Activated T-cell treated with anti-CD3 and anti-CD28 coated beads, Interleukin-2, amount 50 U/mL, for 24 hours (primary cell): ENCODE results near the gene STRIP1.
"Not testable (repeated sequence)": the region's sequence is repeated elsewhere in the genome, so short reads cannot be mapped to it uniquely, and the experiment has no call there.

Experiments used
- DNase-seq: peaks from one replicate; pipeline ENCODE4 v3.0.0-alpha.2; 2020
- H3K27ac Mint-ChIP-seq: 2 replicates; pipeline ENCODE4 v1.8.0; 2020; ENCODE audit warnings: mild to moderate bottlenecking, mixed read lengths
- H3K27me3 Mint-ChIP-seq: 2 replicates; pipeline ENCODE4 v1.8.0; 2020; ENCODE audit warnings: mixed read lengths
- H3K36me3 Mint-ChIP-seq: 2 replicates; pipeline ENCODE4 v1.8.0; 2020; ENCODE audit warnings: low read depth, mixed read lengths
- H3K4me1 Mint-ChIP-seq: 2 replicates; pipeline ENCODE4 v1.8.0; 2020; ENCODE audit warnings: low read depth, mixed read lengths
- H3K4me3 Mint-ChIP-seq: 2 replicates; pipeline ENCODE4 v1.8.0; 2020; ENCODE audit warnings: mild to moderate bottlenecking, moderate library complexity, mixed read lengths
- H3K9me3 Mint-ChIP-seq: 2 replicates; pipeline ENCODE4 v1.8.0; 2020; ENCODE audit warnings: mixed read lengths

The STRIP1 gene

GRCh38 chr1:110063781-110064180 lies 29.4 kb downstream of the STRIP1 start:
- H3K36me3 Mint-ChIP-seq, result peaks cover 26% of the 10 kb centered on the region
- peaks cover 9% of the 10 kb centered on the region for H3K4me1 Mint-ChIP-seq
- H3K27ac Mint-ChIP-seq, result no peak overlapping the region
- peaks cover 30% of the 10 kb centered on the region for H3K27me3 Mint-ChIP-seq
- no peak for DNase-seq
- H3K9me3 Mint-ChIP-seq, result no peaks in the 10 kb centered on the region
- H3K4me3 Mint-ChIP-seq, result no peak overlapping the region

- H3K9me3 Mint-ChIP-seq, result no peaks in the 10 kb centered on the region
- no peak overlapping the region for H3K4me3 Mint-ChIP-seq
Observed at GRCh38 chr1:110064576-110065337, 30.3 kb downstream of the STRIP1 start.

GRCh38 chr1:110065841-110066240 lies 31.4 kb downstream of the STRIP1 start:
- no peak overlapping the region for H3K27ac Mint-ChIP-seq
- peaks cover 10% of the 10 kb centered on the region for H3K36me3 Mint-ChIP-seq
- no peaks in the 10 kb centered on the region for H3K9me3 Mint-ChIP-seq
- no peak for DNase-seq
- H3K27me3 Mint-ChIP-seq, result peaks cover 46% of the 10 kb centered on the region
- no peak overlapping the region for H3K4me3 Mint-ChIP-seq
- peaks cover 18% of the 10 kb centered on the region for H3K4me1 Mint-ChIP-seq

More at GRCh38 chr1:110064576-110065337, 30.3 kb downstream of the STRIP1 start:
- no peak for DNase-seq
- H3K4me1 Mint-ChIP-seq, result peaks cover 16% of the 10 kb centered on the region
- H3K27me3 Mint-ChIP-seq, result peaks cover 40% of the 10 kb centered on the region
- H3K27ac Mint-ChIP-seq, result no peak overlapping the region
- H3K36me3 Mint-ChIP-seq, result peaks cover 19% of the 10 kb centered on the region

- H3K36me3 Mint-ChIP-seq, result no peaks in the 10 kb centered on the region
- H3K27me3 Mint-ChIP-seq, result peaks cover 62% of the 10 kb centered on the region
- H3K4me3 Mint-ChIP-seq, result no peak overlapping the region
- no peaks in the 10 kb centered on the region for H3K9me3 Mint-ChIP-seq
- peaks cover 18% of the 10 kb centered on the region for H3K4me1 Mint-ChIP-seq
- peak; percentile 41 for DNase-seq
- no peak overlapping the region for H3K27ac Mint-ChIP-seq
Observed at GRCh38 chr1:110067479-110067892, 33.1 kb downstream of the STRIP1 start.

- Mint-ChIP-seq H3K36me3 (no peaks in the 10 kb centered on the region), H3K27ac (peak overlapping the region; percentile 6), H3K4me1 (peaks cover 18% of the 10 kb centered on the region), H3K9me3 (no peaks in the 10 kb centered on the region), H3K27me3 (peaks cover 66% of the 10 kb centered on the region), H3K4me3 (peak overlapping the region; percentile 32)
- peak; percentile 48 for DNase-seq
Observed at GRCh38 chr1:110067893-110068645, 33.6 kb downstream of the STRIP1 start.

GRCh38 chr1:110068646-110069403 lies 34.4 kb downstream of the STRIP1 start:
- H3K27me3 Mint-ChIP-seq, result peaks cover 73% of the 10 kb centered on the region
- peak; percentile 57 for DNase-seq

GRCh38 chr1:110069404-110070281 lies 35.2 kb downstream of the STRIP1 start:
- Mint-ChIP-seq H3K36me3 (no peaks in the 10 kb centered on the region), H3K9me3 (no peaks in the 10 kb centered on the region), H3K27ac (no peak overlapping the region), H3K4me1 (peaks cover 18% of the 10 kb centered on the region), H3K27me3 (peaks cover 77% of the 10 kb centered on the region), H3K4me3 (peak overlapping the region; percentile 35)
- peak; percentile 50 for DNase-seq

More at GRCh38 chr1:110068646-110069403, 34.4 kb downstream of the STRIP1 start:
- H3K4me1 Mint-ChIP-seq, result peaks cover 18% of the 10 kb centered on the region
- no peaks in the 10 kb centered on the region for H3K9me3 Mint-ChIP-seq
- H3K4me3 Mint-ChIP-seq, result peak overlapping the region; percentile 32
- H3K27ac Mint-ChIP-seq, result peak overlapping the region; percentile 6
- no peaks in the 10 kb centered on the region for H3K36me3 Mint-ChIP-seq

GRCh38 chr1:110070282-110070669 lies 35.9 kb downstream of the STRIP1 start:
- H3K4me3 Mint-ChIP-seq, result peak overlapping the region; percentile 35
- H3K27me3 Mint-ChIP-seq, result peaks cover 77% of the 10 kb centered on the region
- H3K27ac Mint-ChIP-seq, result no peak overlapping the region

GRCh38 chr1:110070671-110071242 lies 36.3 kb downstream of the STRIP1 start, which contains the start of gene ALX3:
TSS of gene ALX3 (minus strand) at chr1:110070672. CDS start at chr1:110070612, 60 bp downstream.
- DNase-seq, result no peak
- no peak within 1 kb of the TSS for H3K27ac Mint-ChIP-seq
- H3K27me3 Mint-ChIP-seq, result peaks cover 81% of the 10 kb centered on the region
- peaks cover 18% of the 10 kb centered on the region for H3K4me1 Mint-ChIP-seq
- H3K9me3 Mint-ChIP-seq, result no peaks in the 10 kb centered on the region
- peak within 1 kb of the TSS; percentile 35 for H3K4me3 Mint-ChIP-seq
- no peaks in the 10 kb centered on the region for H3K36me3 Mint-ChIP-seq

More at GRCh38 chr1:110070282-110070669, 35.9 kb downstream of the STRIP1 start:
- no peak for DNase-seq
- H3K4me1 Mint-ChIP-seq, result peaks cover 18% of the 10 kb centered on the region
- H3K36me3 Mint-ChIP-seq, result no peaks in the 10 kb centered on the region
- H3K9me3 Mint-ChIP-seq, result no peaks in the 10 kb centered on the region

- peaks cover 6% of the 10 kb centered on the region for H3K4me1 Mint-ChIP-seq
Observed at GRCh38 chr1:110074166-110074565, 39.7 kb downstream of the STRIP1 start.

GRCh38 chr1:110076789-110077500 lies 42.5 kb downstream of the STRIP1 start:
- H3K27ac Mint-ChIP-seq, result no peak overlapping the region
- DNase-seq, result no peak
- no peak overlapping the region for H3K4me3 Mint-ChIP-seq
- peaks cover 50% of the 10 kb centered on the region for H3K27me3 Mint-ChIP-seq
- no peaks in the 10 kb centered on the region for H3K36me3 Mint-ChIP-seq
- H3K4me1 Mint-ChIP-seq, result no peaks in the 10 kb centered on the region
- H3K9me3 Mint-ChIP-seq, result no peaks in the 10 kb centered on the region

More at GRCh38 chr1:110074166-110074565, 39.7 kb downstream of the STRIP1 start:
- H3K9me3 Mint-ChIP-seq, result no peaks in the 10 kb centered on the region
- DNase-seq, result no peak
- no peak overlapping the region for H3K27ac Mint-ChIP-seq
- no peaks in the 10 kb centered on the region for H3K36me3 Mint-ChIP-seq
- H3K27me3 Mint-ChIP-seq, result peaks cover 55% of the 10 kb centered on the region
- no peak overlapping the region for H3K4me3 Mint-ChIP-seq

GRCh38 chr1:110079995-110080394 lies 45.6 kb downstream of the STRIP1 start:
- H3K9me3 Mint-ChIP-seq, H3K4me3 Mint-ChIP-seq, DNase-seq, H3K27ac Mint-ChIP-seq, H3K36me3 Mint-ChIP-seq: not testable (repeated sequence)
- H3K27me3 Mint-ChIP-seq, result peaks cover 58% of the 10 kb centered on the region
- H3K4me1 Mint-ChIP-seq, result peaks cover 16% of the 10 kb centered on the region

GRCh38 chr1:110081061-110081460 lies 46.6 kb downstream of the STRIP1 start:
- H3K27me3 Mint-ChIP-seq, result peaks cover 62% of the 10 kb centered on the region
- H3K4me1 Mint-ChIP-seq, result peaks cover 16% of the 10 kb centered on the region
- H3K9me3 Mint-ChIP-seq, result no peaks in the 10 kb centered on the region
- H3K36me3 Mint-ChIP-seq, result no peaks in the 10 kb centered on the region
- H3K27ac Mint-ChIP-seq, result no peak overlapping the region
- DNase-seq, result no peak
- H3K4me3 Mint-ChIP-seq, result no peak overlapping the region
